ENCODE measurements around the gene SMPD1. TPM values are rescaled to one million over a fixed set of nuclear protein-coding genes. Genes with fewer than 3 reads are reported as not detected.

The SMPD1 gene
- total and polyA plus RNA-seq, 3 experiments from 2014 or later, result 17.3 to 30.9 (median 30.4) TPM

DNA sequence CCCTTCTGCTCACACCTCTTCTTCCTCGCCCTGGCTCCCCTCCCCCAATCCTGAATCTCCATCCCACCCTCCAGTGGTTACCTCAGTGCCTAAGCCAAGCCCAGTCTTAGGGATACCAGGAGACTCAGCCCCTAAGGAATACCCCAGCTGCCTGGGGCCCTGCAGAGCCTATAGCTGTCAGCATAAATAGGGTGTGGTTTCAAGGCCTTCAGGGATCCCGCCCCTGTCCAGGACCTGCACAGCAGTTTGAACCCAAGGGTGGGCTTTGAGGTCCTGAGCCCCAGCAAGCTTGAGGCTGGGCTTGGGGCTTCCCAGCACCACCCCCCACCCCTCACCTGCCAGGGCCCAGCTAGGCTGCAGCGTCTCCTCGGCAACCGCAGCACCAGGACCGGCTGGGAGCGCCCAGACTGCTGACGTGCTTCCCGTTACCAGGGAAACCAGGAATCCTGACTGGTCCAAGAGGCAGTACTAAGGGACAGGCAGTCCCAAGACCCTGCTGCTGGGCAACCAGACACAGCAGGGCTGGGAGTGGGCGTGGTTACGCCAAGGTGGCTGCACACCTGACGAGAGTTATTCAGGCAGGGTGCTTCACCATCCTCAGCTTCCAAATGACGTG lies 14.9 kb downstream of the SMPD1 start:
- H3K36me3 Mint-ChIP-seq, result peaks cover 0 to 39% (median 10%) of the 10 kb centered on the region in 3 donors
- H3K27ac ChIP-seq (ENCODE audit: low read depth, low read length), result no peak overlapping the region
- peak overlapping the region; percentile 66 for H3K4me3 ChIP-seq (ENCODE audit: low read length)

DNA sequence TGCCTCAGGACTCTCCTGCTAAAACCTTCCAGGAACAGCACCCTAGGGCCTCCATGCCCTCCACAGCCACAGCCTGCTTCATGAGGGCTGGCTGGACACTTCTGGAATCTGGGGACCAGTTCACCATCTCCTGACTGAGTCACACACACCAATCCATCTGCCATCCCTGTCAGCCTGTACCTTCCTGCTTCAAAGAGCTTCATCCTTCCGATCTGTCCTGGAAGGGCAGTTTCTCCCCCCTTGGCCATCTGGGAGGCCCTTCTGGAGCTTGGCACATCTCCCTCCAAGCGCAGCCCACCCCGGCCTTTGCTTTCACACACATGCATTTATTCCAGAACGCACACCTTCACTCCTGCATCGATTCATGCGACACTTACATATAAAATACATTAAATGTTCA lies 15.6 kb downstream of the SMPD1 start:
- H3K4me1 Mint-ChIP-seq, result peaks cover 74 to 84% (median 83%) of the 10 kb centered on the region in 3 donors
- peak overlapping the region in 6 of 7 donors; percentile 4 to 62 (median 41) for H3K4me3 Mint-ChIP-seq
- Histone ChIP-seq H3K9me3 (ENCODE audit: low read length) (no peaks in the 10 kb centered on the region), H3K4me1 (ENCODE audit: insufficient read depth, low read length) (peaks cover 92% of the 10 kb centered on the region), H3K4me3 (ENCODE audit: low read length) (no peak overlapping the region), H3K27ac (ENCODE audit: low read depth, low read length) (no peak overlapping the region), H3K36me3 (ENCODE audit: insufficient read depth, low read length) (peaks cover 22% of the 10 kb centered on the region), H3K27me3 (ENCODE audit: insufficient read depth, low read length, poor library complexity, severe bottlenecking) (no peaks in the 10 kb centered on the region)
- H3K27ac Mint-ChIP-seq, result peak overlapping the region; percentile 42 to 94 (median 76)
- ChIA-PET CTCF (interaction anchor here (0.8 to 8.2 kb wide), 5 partner anchors 13 to 43 kb away, joined by 3 to 100 read pairs (median 3); partner anchors contain the start of gene APBB1), POLR2A (interaction anchor here (0.6 to 5.5 kb wide), 2 partner anchors 12 to 63 kb away, joined by 9 to 56 read pairs; partner anchors contain the start of gene APBB1)
- H3K36me3 Mint-ChIP-seq, result peaks cover 0 to 37% (median 10%) of the 10 kb centered on the region in 3 donors
- H3K27me3 Mint-ChIP-seq, result peaks cover 0 to 4% of the 10 kb centered on the region in 2 donors
- peaks cover 0 to 3% (median 0%) of the 10 kb centered on the region in 5 donors for H3K9me3 Mint-ChIP-seq
- DNase-seq, result no peak

More for the DNA sequence above, 14.9 kb downstream of the SMPD1 start:
- peak in 1 of 5 donors; percentile 31 for DNase-seq
- Mint-ChIP-seq H3K4me1 (peaks cover 79 to 88% (median 86%) of the 10 kb centered on the region in 3 donors), H3K27me3 (peaks cover 0 to 4% of the 10 kb centered on the region in 2 donors), H3K27ac (peak overlapping the region; percentile 90 to 99 (median 96)), H3K4me3 (peak overlapping the region in 2 of 7 donors; percentile 89 to 94), H3K9me3 (peaks cover 0 to 3% (median 0%) of the 10 kb centered on the region in 5 donors)
- H3K36me3 ChIP-seq (ENCODE audit: insufficient read depth, low read length), result peaks cover 20% of the 10 kb centered on the region
- no peaks in the 10 kb centered on the region for H3K27me3 ChIP-seq (ENCODE audit: insufficient read depth, low read length, poor library complexity, severe bottlenecking)
- no peaks in the 10 kb centered on the region for H3K9me3 ChIP-seq (ENCODE audit: low read length)
- H3K4me1 ChIP-seq (ENCODE audit: insufficient read depth, low read length), result peaks cover 96% of the 10 kb centered on the region
- ChIA-PET CTCF (interaction anchor here (1.0 to 8.2 kb wide), 3 partner anchors 22 to 42 kb away, joined by 3 to 100 read pairs (median 3); no protein-coding TSS in a partner anchor), POLR2A (interaction anchor here (0.6 to 5.5 kb wide), 3 partner anchors 12 to 62 kb away, joined by 9 to 56 read pairs (median 9); partner anchors contain the start of genes APBB1 and SMPD1)

GRCh38 chr11:6406370-6406769 lies 16.1 kb downstream of the SMPD1 start:
- H3K36me3 ChIP-seq (ENCODE audit: insufficient read depth, low read length), result peaks cover 18% of the 10 kb centered on the region
- Mint-ChIP-seq H3K27ac (peak overlapping the region; percentile 42 to 94 (median 76)), H3K36me3 (peaks cover 0 to 37% (median 10%) of the 10 kb centered on the region in 3 donors), H3K4me3 (peak overlapping the region in 6 of 7 donors; percentile 4 to 62 (median 41)), H3K9me3 (peaks cover 0 to 3% (median 0%) of the 10 kb centered on the region in 5 donors), H3K27me3 (peaks cover 0 to 4% of the 10 kb centered on the region in 2 donors), H3K4me1 (peaks cover 69 to 82% (median 78%) of the 10 kb centered on the region in 3 donors)
- no peak overlapping the region for H3K4me3 ChIP-seq (ENCODE audit: low read length)
- no peak for DNase-seq
- ChIA-PET CTCF (interaction anchor here (0.8 to 1.8 kb wide), 4 partner anchors 12 to 43 kb away, joined by 3 to 8 read pairs (median 4); partner anchors contain the start of gene APBB1), POLR2A (interaction anchor here (5.5 kb wide), 1 partner anchor 11 kb away, joined by 56 read pairs; the partner anchor contains the start of gene APBB1)
- no peak overlapping the region for H3K27ac ChIP-seq (ENCODE audit: low read depth, low read length)
- H3K4me1 ChIP-seq (ENCODE audit: insufficient read depth, low read length), result peaks cover 88% of the 10 kb centered on the region
- H3K9me3 ChIP-seq (ENCODE audit: low read length), result no peaks in the 10 kb centered on the region
- no peaks in the 10 kb centered on the region for H3K27me3 ChIP-seq (ENCODE audit: insufficient read depth, low read length, poor library complexity, severe bottlenecking)

DNA sequence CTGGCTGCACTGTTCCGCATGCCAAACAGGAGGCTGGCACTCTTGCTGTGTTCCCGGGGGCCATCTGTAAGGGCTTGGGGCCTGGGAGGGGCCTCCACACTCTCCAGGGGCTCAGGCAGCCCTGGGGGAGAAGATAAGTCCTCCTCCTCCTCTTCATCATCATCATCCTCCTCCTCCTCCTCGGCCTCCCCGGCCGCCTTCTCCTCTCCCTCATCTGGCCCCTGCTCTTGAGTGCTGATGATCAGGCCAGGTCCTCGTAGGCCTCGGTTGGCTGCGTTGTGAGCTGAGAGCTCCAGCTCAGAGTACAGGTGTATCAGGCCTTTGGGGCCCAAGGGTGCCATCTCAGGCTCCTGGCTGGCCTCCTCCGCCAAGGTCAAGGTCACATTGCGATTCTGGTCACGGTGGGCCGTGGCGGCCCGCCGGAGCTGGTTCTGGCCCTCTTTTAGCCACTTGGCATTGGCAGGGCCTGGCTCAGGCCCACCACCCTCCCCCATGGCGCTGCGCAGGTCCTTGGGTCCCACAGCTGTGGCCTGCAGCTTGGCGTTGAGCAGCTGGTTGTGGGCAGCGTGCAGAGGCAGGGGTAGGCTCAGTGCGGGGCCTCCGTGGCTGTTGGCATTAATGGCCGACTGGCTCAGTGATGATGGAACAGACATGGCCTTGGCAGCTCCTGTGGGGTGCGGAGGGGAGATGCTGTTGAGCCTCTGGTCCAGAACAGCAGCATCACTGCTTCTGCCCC lies 20.6 kb downstream of the SMPD1 start:
- POLR2A ChIA-PET, result interaction anchor here (0.6 kb wide), 1 partner anchor 102 kb away, joined by 4 read pairs; no protein-coding TSS in a partner anchor
- H3K4me1 Mint-ChIP-seq, result peaks cover 36 to 58% (median 40%) of the 10 kb centered on the region in 3 donors

DNA sequence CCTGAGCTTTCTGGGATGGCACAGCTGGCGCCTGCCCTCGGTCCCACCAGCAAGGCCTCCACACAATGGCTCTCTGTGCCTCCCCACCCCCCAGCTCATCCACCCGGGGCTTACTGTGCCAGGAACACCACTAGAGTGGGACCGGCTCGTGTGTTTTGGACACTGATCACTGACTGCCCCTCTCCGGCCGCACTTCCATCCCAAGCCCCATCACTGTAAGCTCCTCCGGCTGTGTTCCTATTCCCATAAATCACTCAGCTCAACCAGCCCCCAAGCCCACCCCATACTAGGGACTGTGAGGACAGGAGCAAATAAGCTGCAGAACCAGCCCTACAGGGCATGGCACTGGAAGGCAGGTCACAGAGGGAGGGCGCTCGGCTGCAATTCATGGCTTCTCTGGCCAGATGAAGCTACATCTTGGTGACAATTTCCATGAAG lies 21.3 kb downstream of the SMPD1 start:
- no peak overlapping the region for H3K4me3 ChIP-seq (ENCODE audit: low read length)
- Mint-ChIP-seq H3K27ac (peak overlapping the region in 4 of 8 donors; percentile 3 to 90 (median 26)), H3K36me3 (peaks cover 0 to 37% (median 13%) of the 10 kb centered on the region in 3 donors), H3K27me3 (peaks cover 0 to 1% of the 10 kb centered on the region in 2 donors), H3K4me1 (peaks cover 28 to 50% (median 33%) of the 10 kb centered on the region in 3 donors), H3K4me3 (no peak overlapping the region), H3K9me3 (no peaks in the 10 kb centered on the region)
- DNase-seq, result no peak
- ChIA-PET POLR2A (interaction anchor here (0.9 kb wide), 1 partner anchor 9 kb away, joined by 3 read pairs; no protein-coding TSS in a partner anchor), CTCF (interaction anchor here (0.8 to 2.5 kb wide), 5 partner anchors 9 to 48 kb away, joined by 3 to 10 read pairs (median 8); no protein-coding TSS in a partner anchor)
- H3K36me3 ChIP-seq (ENCODE audit: insufficient read depth, low read length), result peaks cover 18% of the 10 kb centered on the region
- peaks cover 82% of the 10 kb centered on the region for H3K4me1 ChIP-seq (ENCODE audit: insufficient read depth, low read length)
- H3K27ac ChIP-seq (ENCODE audit: low read depth, low read length), result no peak overlapping the region
- no peaks in the 10 kb centered on the region for H3K27me3 ChIP-seq (ENCODE audit: insufficient read depth, low read length, poor library complexity, severe bottlenecking)
- H3K9me3 ChIP-seq (ENCODE audit: low read length), result no peaks in the 10 kb centered on the region

More for the DNA sequence above, 20.6 kb downstream of the SMPD1 start:
- Mint-ChIP-seq H3K36me3 (peaks cover 0 to 40% (median 13%) of the 10 kb centered on the region in 3 donors), H3K27ac (peak overlapping the region in 1 of 8 donors; percentile 9), H3K27me3 (peaks cover 0 to 1% of the 10 kb centered on the region in 2 donors), H3K4me3 (no peak overlapping the region), H3K9me3 (no peaks in the 10 kb centered on the region)
- H3K27ac ChIP-seq (ENCODE audit: low read depth, low read length), result no peak overlapping the region
- H3K36me3 ChIP-seq (ENCODE audit: insufficient read depth, low read length), result peaks cover 18% of the 10 kb centered on the region
- CTCF ChIA-PET, result interaction anchor here (1.2 to 2.5 kb wide), 5 partner anchors 8 to 33 kb away, joined by 3 to 10 read pairs (median 8); no protein-coding TSS in a partner anchor
- H3K9me3 ChIP-seq (ENCODE audit: low read length), result no peaks in the 10 kb centered on the region
- no peaks in the 10 kb centered on the region for H3K27me3 ChIP-seq (ENCODE audit: insufficient read depth, low read length, poor library complexity, severe bottlenecking)
- no peak for DNase-seq
- no peak overlapping the region for H3K4me3 ChIP-seq (ENCODE audit: low read length)
- peaks cover 82% of the 10 kb centered on the region for H3K4me1 ChIP-seq (ENCODE audit: insufficient read depth, low read length)

DNA sequence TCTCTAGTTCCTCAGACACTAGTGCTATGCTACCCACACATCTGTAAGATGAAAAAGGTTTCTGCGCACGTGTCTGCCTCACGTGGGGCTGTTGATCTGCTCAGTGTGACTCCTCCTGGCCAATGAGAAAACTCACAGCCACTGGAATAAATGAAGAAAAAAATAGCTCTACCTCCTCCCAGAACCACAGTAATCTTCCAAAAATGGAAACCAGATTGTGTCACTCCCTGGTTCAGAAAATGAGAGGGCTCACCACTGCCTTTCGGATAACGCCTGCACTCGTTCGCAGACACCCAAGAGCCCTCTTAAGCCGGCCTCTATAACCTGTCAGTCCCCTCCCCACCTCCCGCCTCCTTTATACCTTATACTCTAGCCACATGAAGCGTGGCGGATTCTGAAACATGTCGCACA lies 23.5 kb downstream of the SMPD1 start:
- no peaks in the 10 kb centered on the region for H3K27me3 Mint-ChIP-seq
- peaks cover 13 to 35% (median 20%) of the 10 kb centered on the region in 3 donors for H3K4me1 Mint-ChIP-seq
- H3K4me1 ChIP-seq (ENCODE audit: insufficient read depth, low read length), result peaks cover 79% of the 10 kb centered on the region
- ChIA-PET POLR2A (interaction anchor here (1.4 to 2.1 kb wide), 2 partner anchors 11 to 24 kb away, joined by 7 to 10 read pairs; partner anchors contain the start of gene SMPD1), CTCF (interaction anchor here (1.2 to 1.5 kb wide), 3 partner anchors 10 to 14 kb away, joined by 3 to 4 read pairs (median 3); no protein-coding TSS in a partner anchor)
- no peak overlapping the region for H3K4me3 Mint-ChIP-seq
- no peaks in the 10 kb centered on the region for H3K27me3 ChIP-seq (ENCODE audit: insufficient read depth, low read length, poor library complexity, severe bottlenecking)
- no peaks in the 10 kb centered on the region for H3K9me3 ChIP-seq (ENCODE audit: low read length)
- peaks cover 0 to 28% (median 6%) of the 10 kb centered on the region in 3 donors for H3K36me3 Mint-ChIP-seq
- H3K9me3 Mint-ChIP-seq, result no peaks in the 10 kb centered on the region
- H3K27ac ChIP-seq (ENCODE audit: low read depth, low read length), result no peak overlapping the region
- peaks cover 18% of the 10 kb centered on the region for H3K36me3 ChIP-seq (ENCODE audit: insufficient read depth, low read length)
- H3K4me3 ChIP-seq (ENCODE audit: low read length), result peak overlapping the region; percentile 43
- peak in 3 of 5 donors; percentile 36 to 86 (median 64) for DNase-seq
- H3K27ac Mint-ChIP-seq, result peak overlapping the region in 2 of 8 donors; percentile 37 to 85

- H3K27me3 ChIP-seq (ENCODE audit: insufficient read depth, low read length, poor library complexity, severe bottlenecking), result no peaks in the 10 kb centered on the region
- no peaks in the 10 kb centered on the region for H3K27me3 Mint-ChIP-seq
- H3K4me3 Mint-ChIP-seq, result no peak overlapping the region
- peak overlapping the region; percentile 2 for H3K4me3 ChIP-seq (ENCODE audit: low read length)
- peaks cover 9 to 32% (median 19%) of the 10 kb centered on the region in 3 donors for H3K4me1 Mint-ChIP-seq
- POLR2A ChIA-PET, result interaction anchor here (2.1 kb wide), 1 partner anchor 25 kb away, joined by 7 read pairs; the partner anchor contains the start of gene SMPD1
- H3K27ac Mint-ChIP-seq, result no peak overlapping the region
- H3K36me3 ChIP-seq (ENCODE audit: insufficient read depth, low read length), result peaks cover 8% of the 10 kb centered on the region
- no peak overlapping the region for H3K27ac ChIP-seq (ENCODE audit: low read depth, low read length)
- no peak for DNase-seq
- H3K36me3 Mint-ChIP-seq, result peaks cover 0 to 18% (median 3%) of the 10 kb centered on the region in 3 donors
- no peaks in the 10 kb centered on the region for H3K9me3 Mint-ChIP-seq
- peaks cover 73% of the 10 kb centered on the region for H3K4me1 ChIP-seq (ENCODE audit: insufficient read depth, low read length)
- H3K9me3 ChIP-seq (ENCODE audit: low read length), result no peaks in the 10 kb centered on the region
- CTCF ChIA-PET, result no interaction called here
Observed at GRCh38 chr11:6414874-6415328, 24.6 kb downstream of the SMPD1 start.

Measured in CD8-positive, alpha-beta memory T cell (primary cell).